ENCODE results near the gene KLRC3.
"Not testable (repeated sequence)": the region's sequence is repeated elsewhere in the genome, so short reads cannot be mapped to it uniquely, and the experiment has no call there.

The KLRC3 gene

DNA sequence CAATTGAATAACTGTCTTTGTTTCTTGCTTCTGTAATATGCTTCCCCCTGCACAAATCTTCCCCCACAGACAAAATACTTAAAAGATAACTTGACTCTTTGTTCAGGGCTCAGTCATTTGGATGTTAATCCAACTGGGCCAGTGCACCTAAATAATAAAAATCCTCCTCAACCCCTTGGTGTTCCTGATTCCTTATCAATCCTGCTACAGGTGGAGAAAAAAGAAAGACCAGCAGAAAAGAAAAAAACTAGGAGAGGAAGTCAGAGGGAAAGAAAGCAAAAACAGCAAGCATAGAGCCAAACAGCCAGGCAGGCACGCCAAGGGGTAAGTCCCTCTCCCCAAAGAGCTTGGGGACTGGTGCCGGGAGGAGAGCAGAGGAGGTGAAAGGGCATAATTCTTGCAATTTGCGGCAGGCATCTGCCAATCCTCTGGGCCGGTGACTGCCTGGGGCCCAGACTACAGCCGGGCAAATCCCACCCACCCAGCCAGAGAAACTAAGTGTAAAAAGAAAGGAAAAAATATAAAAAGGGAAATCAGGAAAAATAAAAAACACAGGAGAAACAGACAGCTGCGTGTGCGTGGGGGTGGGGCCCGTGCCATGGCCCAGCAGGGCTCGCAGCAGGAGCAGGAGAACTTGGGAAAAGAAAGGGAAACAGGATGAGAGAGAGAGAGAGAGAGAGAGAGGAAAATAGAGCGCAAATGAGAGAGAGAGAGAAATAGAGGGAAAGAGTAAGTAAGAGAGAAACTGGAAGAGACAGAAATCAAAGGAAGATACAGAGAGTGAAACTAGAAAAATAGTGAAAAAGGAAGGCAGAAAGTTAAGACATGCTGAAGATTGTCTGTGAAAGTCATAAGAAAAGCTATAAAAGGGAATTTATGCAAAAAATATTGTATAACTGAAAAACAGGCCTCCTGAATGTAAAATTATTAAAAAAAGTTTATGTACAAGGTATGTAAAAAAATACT lies 51.9 kb downstream of the KLRC3 start:
- DNase-seq = no peak

GRCh38 chr12:10367714-10368113 lies 52.7 kb downstream of the KLRC3 start:
- DNase-seq = not testable (repeated sequence)

GRCh38 chr12:10366875-10367274 lies 53.5 kb downstream of the KLRC3 start:
- no peak for DNase-seq

- DNase-seq = no peak
These were observed 54.5 kb downstream of the KLRC3 start for GRCh38 chr12:10365696-10366405.

GRCh38 chr12:10364815-10365622 lies 55.4 kb downstream of the KLRC3 start:
- DNase-seq = peak; percentile 24

GRCh38 chr12:10363914-10364814 lies 56.2 kb downstream of the KLRC3 start:
- no peak for DNase-seq

- no peak for DNase-seq
These were observed 56.8 kb downstream of the KLRC3 start for GRCh38 chr12:10363658-10363913.

- no peak for DNase-seq
These were observed 57.4 kb downstream of the KLRC3 start for GRCh38 chr12:10362828-10363657.

DNA sequence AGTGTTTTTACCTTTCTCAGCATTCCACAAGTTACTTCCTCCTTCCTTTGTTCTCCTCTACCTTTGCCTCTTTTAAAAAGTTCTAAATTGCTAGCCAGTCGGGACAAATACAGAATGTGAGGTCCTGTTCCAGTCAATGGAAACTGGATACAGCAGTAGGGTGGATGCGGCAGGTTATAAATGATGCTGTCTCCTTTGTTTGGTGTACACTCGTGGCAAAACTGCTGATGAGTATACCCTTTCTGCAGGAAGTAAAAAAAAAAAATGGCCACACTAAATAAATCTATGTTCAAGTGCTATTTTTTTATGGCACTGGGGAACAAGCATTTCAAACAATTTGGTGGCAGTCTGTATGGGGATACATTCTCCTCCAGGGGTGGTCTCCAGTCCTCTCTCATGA lies 58.1 kb downstream of the KLRC3 start:
- DNase-seq = no peak

Data from GOT3 (cell line).